Karpas-422 (cell line): ENCODE results near the gene CANT1. TPM values are rescaled to one million over a fixed set of nuclear protein-coding genes. Genes with fewer than 3 reads are reported as not detected.
A peak's percentile ranks its signal among the peaks of the same experiment; 100 is the strongest.

Experiments used
- DNase-seq: peaks from one replicate; pipeline ENCODE4 v3.0.0-alpha.2; 2015
- H2AFZ ChIP-seq: fragments of 200-600 bp; sonication (generic); 2 replicates; pipeline ENCODE4 v1.6.1; 2014; ENCODE audit warnings: antibody characterized with exemption, low read length, mixed read lengths
- H3K27ac ChIP-seq: fragments of 200-600 bp; sonication (generic); 2 replicates; pipeline ENCODE4 v1.5.1; 2014; ENCODE audit warnings: mild to moderate bottlenecking, low read length, moderate library complexity
- H3K27me3 ChIP-seq: fragments of 200-600 bp; sonication (generic); 2 replicates; pipeline ENCODE4 v1.6.1; 2014; ENCODE audit warnings: low read length, mixed read lengths
- H3K36me3 ChIP-seq: fragments of 200-600 bp; sonication (generic); 2 replicates; pipeline ENCODE4 v1.6.1; 2014; ENCODE audit warnings: low read length, mixed read lengths; ENCODE audit not compliant: insufficient read depth
- H3K4me1 ChIP-seq: fragments of 200-600 bp; sonication (generic); 2 replicates; pipeline ENCODE4 v1.6.1; 2014; ENCODE audit warnings: mild to moderate bottlenecking, low read length, mixed read lengths
- H3K4me2 ChIP-seq: fragments of 200-600 bp; sonication (generic); 2 replicates; pipeline ENCODE4 v1.6.1; 2014; ENCODE audit warnings: low read length, low read depth, mild to moderate bottlenecking; ENCODE audit not compliant: poor library complexity, severe bottlenecking
- H3K4me3 ChIP-seq: fragments of 200-600 bp; sonication (generic); 2 replicates; pipeline ENCODE4 v1.5.1; 2014; ENCODE audit warnings: mild to moderate bottlenecking, antibody characterized with exemption, low read length, mixed read lengths
- H3K79me2 ChIP-seq: fragments of 200-600 bp; sonication (generic); 2 replicates; pipeline ENCODE4 v1.6.1; 2014; ENCODE audit warnings: mild to moderate bottlenecking, low read length, mixed read lengths
- H3K9ac ChIP-seq: fragments of 200-600 bp; sonication (generic); 2 replicates; pipeline ENCODE4 v1.6.0; 2014; ENCODE audit warnings: low read length
- H3K9me2 ChIP-seq: fragments of 200-600 bp; sonication (generic), shearing (Covaris generic); replicated peaks from 2 replicates; pipeline ENCODE4 v1.6.0; 2014; ENCODE audit warnings: mild to moderate bottlenecking, low read length, moderate library complexity; ENCODE audit not compliant: insufficient read depth
- H3K9me3 ChIP-seq: fragments of 300-700, 200-600 bp; sonication (generic); 2 replicates; pipeline ENCODE4 v1.6.1; 2014; ENCODE audit warnings: low read length, mixed read lengths
- H4K20me1 ChIP-seq: fragments of 200-600 bp; sonication (generic); 2 replicates; pipeline ENCODE4 v1.6.1; 2014; ENCODE audit warnings: mild to moderate bottlenecking, antibody characterized with exemption, low read length, low read depth; ENCODE audit not compliant: insufficient read depth
- total RNA-seq: library from RNA; depleted of rRNA; stranded (reverse); fragments of >200 nt; shearing (Covaris generic); gene quantifications from 2 replicates; pipeline ENCODE4 v1.2.3, GENCODE V29; 2014; ENCODE audit warnings: low replicate concordance

The CANT1 gene
- total RNA-seq, 1 experiment from 2014 or later, result 22.7 TPM

DNA sequence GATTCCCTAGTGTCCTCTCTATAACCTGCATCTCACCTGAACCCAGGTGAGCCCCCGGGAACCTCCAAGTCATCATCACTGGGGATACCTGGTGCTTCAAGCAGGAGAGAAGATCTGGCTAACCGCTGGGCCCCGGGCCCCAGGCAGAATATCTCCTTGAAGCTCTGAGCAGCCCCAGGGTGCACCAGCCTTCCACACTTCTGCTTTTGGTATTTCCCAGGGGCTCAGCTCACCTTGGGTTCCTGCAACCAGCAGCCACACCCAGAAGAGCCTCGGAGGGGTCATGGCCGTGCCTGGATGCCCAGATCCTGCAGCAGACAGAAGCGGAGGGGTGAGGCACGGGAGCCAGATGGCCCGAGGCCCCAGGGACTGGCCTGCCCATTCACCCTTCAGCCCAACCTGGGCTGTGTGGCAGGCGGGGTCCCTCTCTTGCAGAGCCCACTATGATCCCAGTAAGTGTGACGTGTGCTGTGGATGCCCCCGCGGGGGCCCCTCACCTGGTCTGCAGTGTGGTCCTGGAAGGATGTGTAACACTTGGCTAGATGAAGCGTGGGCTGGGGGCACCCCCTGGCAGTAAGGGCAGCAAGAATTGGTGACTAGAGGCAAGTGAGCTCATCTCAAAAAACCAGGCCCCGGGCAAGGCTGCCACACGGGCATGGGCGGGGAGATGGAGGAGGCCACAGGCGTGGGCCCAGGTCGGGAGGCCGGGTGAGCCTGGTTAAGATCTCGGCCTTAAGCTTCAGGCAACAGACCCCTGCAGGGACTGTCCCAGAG is 32.5 kb downstream of the CANT1 start:
- H3K9me2 ChIP-seq, result no peaks in the 10 kb centered on the region
- peak overlapping the region; percentile 58 for H3K4me3 ChIP-seq
- H3K79me2 ChIP-seq, result no peaks in the 10 kb centered on the region
- peaks cover 41% of the 10 kb centered on the region for H3K4me1 ChIP-seq
- peak overlapping the region; percentile 71 for H3K9ac ChIP-seq
- H4K20me1 ChIP-seq, result 0 out of 2 replicates have a peak, but pooled peaks cover 2% of the 10 kb centered on the region
- H3K4me2 ChIP-seq, result peak overlapping the region; percentile 79
- no peaks in the 10 kb centered on the region for H3K9me3 ChIP-seq
- no peaks in the 10 kb centered on the region for H3K36me3 ChIP-seq
- peak; percentile 92 for DNase-seq
- no peak overlapping the region; the same call in 1 of the 2 replicates for H2AFZ ChIP-seq
- H3K27me3 ChIP-seq, result no peaks in the 10 kb centered on the region
- peak overlapping the region; percentile 90 for H3K27ac ChIP-seq

DNA sequence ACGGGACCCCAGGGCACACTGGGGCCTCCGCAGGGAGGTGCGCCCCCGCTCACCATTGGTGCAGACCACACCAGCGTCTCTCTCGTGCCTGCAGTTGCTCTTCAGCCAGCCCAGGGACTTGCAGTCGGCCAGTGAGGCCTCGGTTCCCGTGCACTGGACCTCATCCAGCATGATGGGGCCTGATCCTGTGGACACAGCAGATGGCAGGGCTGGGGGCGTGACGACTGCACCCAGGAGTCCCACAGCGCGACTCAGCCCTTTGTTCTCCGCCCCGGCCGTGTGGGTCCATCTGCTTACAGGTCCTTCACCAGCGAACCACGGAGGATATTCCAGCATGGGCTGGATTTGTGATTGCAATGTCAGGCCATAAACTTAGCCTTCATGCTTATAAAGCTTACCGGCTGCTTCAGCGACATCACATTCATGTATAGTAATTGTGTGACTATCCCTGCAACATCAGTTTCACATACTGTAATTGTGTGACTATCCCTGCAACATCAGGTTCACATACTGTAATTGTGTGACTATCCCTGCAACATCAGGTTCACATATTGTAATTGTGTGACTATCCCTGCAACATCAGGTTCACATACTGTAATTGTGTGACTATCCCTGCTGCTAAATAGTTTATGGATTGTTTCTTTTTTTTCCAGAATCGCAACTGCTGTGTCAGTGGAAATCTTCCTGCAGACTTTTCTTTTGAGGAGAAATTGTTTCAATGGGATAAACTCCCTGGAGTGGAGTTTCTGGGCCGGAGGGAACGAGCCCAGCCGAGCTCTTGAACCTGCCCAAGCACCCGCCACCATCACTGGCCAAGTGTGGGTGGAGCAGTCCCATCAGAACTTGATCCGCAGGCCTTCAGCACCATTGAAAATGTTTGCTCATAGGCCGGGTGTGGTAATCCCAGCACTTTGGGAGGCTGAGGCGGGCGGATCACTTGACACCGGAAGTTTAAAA is 34.7 kb downstream of the CANT1 start:
- Histone ChIP-seq H3K36me3 (no peaks in the 10 kb centered on the region), H3K4me1 (peaks cover 41% of the 10 kb centered on the region), H2AFZ (peak overlapping the region; percentile 85), H3K4me3 (peak overlapping the region; percentile 58; the same call in 1 of the 2 replicates), H3K79me2 (no peaks in the 10 kb centered on the region), H3K9me2 (no peaks in the 10 kb centered on the region), H3K9me3 (no peaks in the 10 kb centered on the region), H4K20me1 (peaks cover 6% of the 10 kb centered on the region; the same call in 1 of the 2 replicates), H3K9ac (peak overlapping the region; percentile 68), H3K4me2 (peak overlapping the region; percentile 79), H3K27me3 (no peaks in the 10 kb centered on the region), H3K27ac (peak overlapping the region; percentile 90)
- peak; percentile 84 for DNase-seq

DNA sequence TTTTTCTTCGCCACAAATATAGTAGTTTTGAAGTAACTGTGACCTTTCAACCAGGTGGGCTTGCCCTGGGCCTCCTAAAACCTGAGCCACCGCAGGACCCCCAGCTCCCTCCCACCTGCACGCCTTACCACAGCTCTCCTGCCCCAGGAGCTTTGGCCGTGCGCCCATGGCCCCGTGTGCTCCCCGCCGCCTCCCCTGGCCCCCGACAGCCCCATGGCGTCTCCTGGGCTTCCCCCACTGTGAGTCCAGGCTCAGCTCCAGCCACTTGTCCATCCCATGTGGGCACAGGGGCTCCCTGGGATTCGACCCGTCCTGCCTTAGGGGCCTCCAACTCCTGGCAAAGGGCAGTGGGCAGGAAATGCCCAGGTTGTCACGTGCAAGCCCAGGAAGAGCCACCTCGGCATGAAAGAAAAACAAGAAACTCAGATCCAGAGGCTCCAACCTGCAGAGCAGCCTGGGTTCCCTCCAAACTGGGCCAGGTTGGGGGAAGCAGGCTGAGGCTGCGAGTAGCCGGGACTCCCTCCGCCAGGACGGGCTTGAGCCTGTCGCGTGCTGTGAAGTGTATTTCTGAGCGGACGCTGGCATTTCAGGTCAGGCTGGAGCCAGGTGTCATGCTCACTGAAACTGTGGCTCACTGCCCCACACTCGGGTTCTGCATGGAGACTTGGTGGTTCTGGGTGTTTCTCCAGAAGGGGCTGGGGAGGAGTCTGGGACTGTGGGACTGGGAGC is 35.6 kb downstream of the CANT1 start:
- H3K9ac ChIP-seq, result no peak overlapping the region
- H3K79me2 ChIP-seq, result no peaks in the 10 kb centered on the region
- no peak overlapping the region for H2AFZ ChIP-seq
- H4K20me1 ChIP-seq, result peaks cover 6% of the 10 kb centered on the region; the same call in 1 of the 2 replicates
- H3K4me2 ChIP-seq, result no peak overlapping the region
- no peaks in the 10 kb centered on the region for H3K36me3 ChIP-seq
- H3K27ac ChIP-seq, result no peak overlapping the region
- H3K4me3 ChIP-seq, result no peak overlapping the region
- H3K9me2 ChIP-seq, result no peaks in the 10 kb centered on the region
- peaks cover 38% of the 10 kb centered on the region for H3K4me1 ChIP-seq
- H3K27me3 ChIP-seq, result no peaks in the 10 kb centered on the region
- no peaks in the 10 kb centered on the region for H3K9me3 ChIP-seq
- DNase-seq, result no peak

DNA sequence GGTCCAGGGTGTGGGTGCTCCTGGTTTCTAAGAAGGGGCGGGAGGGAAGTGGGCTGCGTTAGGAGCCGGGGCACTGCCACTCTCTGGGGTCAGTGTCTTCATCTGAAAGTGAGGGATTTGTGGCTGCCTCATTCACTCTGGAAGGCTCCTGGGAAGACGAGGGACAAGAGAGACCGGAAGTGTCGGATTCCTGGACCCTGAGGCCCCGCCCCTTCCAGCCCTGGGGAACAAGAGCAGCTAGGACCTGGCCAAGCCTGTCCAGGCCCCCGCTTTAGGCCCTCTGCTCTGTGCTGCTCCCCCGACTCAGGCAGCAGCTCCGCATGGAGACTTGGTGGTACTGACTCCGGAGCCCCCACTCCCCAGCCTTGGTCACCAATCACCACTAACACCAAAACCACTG is 36.4 kb downstream of the CANT1 start:
- no peaks in the 10 kb centered on the region for H3K36me3 ChIP-seq
- H3K4me2 ChIP-seq, result no peak overlapping the region
- no peaks in the 10 kb centered on the region for H3K9me2 ChIP-seq
- no peak overlapping the region for H3K9ac ChIP-seq
- no peak for DNase-seq
- no peaks in the 10 kb centered on the region for H3K27me3 ChIP-seq
- no peaks in the 10 kb centered on the region for H3K79me2 ChIP-seq
- H4K20me1 ChIP-seq, result peaks cover 6% of the 10 kb centered on the region; the same call in 1 of the 2 replicates
- no peaks in the 10 kb centered on the region for H3K9me3 ChIP-seq
- H3K4me3 ChIP-seq, result no peak overlapping the region
- H3K4me1 ChIP-seq, result peaks cover 36% of the 10 kb centered on the region
- no peak overlapping the region for H3K27ac ChIP-seq
- H2AFZ ChIP-seq, result no peak overlapping the region

DNA sequence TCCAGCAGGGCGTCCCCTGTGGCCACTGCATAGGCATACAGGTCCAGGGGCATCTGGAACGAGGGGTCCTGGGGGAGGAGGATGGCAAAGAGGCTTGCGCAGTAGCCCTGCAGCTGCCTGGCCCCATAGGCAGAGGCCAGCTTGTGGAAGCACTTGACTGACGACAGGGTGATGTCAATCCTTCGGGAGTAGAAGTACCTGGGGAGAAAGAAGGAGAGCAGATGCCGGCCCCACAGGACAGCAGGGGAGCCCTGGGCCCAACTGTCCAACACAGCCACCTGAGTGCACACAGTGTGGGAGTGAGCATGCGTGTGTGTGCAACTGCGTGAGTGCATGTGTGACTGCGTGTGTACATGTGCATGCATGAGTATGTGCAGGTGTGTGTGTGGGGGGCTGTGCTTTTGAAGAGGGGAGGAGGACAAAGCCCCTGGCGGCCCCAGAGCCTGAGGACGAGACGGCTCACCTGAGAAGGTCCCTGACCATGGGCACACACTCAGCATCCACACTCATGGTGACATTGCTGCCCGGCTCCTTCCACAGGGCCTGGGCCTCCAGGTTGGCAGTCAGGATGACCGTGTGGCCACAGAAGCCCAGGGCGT is 37.0 kb downstream of the CANT1 start:
- Histone ChIP-seq H3K9me2 (no peaks in the 10 kb centered on the region), H3K4me2 (no peak overlapping the region), H3K4me1 (peaks cover 30% of the 10 kb centered on the region), H4K20me1 (peaks cover 6% of the 10 kb centered on the region; the same call in 1 of the 2 replicates), H2AFZ (no peak overlapping the region), H3K27me3 (no peaks in the 10 kb centered on the region), H3K9ac (no peak overlapping the region), H3K9me3 (no peaks in the 10 kb centered on the region), H3K36me3 (no peaks in the 10 kb centered on the region), H3K79me2 (no peaks in the 10 kb centered on the region), H3K27ac (no peak overlapping the region), H3K4me3 (no peak overlapping the region)
- no peak for DNase-seq

DNA sequence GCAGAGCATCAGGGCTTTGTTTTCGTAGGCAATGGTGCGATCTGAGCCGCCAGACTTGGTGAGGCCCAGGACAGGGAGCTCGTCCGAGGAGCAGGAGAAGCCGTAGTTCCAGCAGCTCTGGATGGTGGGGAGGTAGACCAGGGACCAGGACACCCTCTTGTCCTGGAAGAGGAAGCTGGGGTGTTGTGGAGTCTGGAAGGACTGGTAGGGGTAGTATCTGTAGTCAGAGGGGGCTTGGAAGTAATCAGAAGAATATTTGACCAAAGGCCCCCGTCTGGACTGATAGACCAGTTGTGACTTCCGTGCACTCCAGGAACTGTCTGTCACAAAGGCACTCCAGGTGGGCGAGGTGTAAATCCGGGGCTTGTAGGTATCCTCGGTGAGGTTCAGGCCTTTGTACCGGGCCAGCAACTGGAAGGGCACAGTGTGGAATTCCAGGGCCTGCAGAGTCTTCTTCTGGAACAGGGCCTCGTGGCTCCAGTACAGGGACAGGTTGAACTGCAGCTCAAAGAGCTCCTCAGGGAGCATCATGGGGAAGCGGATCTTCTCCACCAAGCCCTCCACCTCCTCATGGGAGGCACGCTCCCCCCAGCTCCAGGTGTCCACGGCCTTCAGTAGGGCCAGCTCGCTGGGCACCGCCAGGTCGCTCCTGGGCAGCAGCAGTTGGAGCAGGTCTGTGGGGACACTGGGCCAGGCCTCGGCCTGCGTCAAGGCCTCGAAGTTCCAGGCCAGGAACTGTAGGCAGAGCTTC is 37.6 kb downstream of the CANT1 start:
- H3K9me3 ChIP-seq, result no peaks in the 10 kb centered on the region
- H3K27me3 ChIP-seq, result no peaks in the 10 kb centered on the region
- H3K27ac ChIP-seq, result no peak overlapping the region
- no peak overlapping the region for H3K4me3 ChIP-seq
- no peak overlapping the region for H2AFZ ChIP-seq
- H3K4me2 ChIP-seq, result no peak overlapping the region
- H3K36me3 ChIP-seq, result no peaks in the 10 kb centered on the region
- no peak for DNase-seq
- H4K20me1 ChIP-seq, result peaks cover 6% of the 10 kb centered on the region; the same call in 1 of the 2 replicates
- H3K9ac ChIP-seq, result no peak overlapping the region
- H3K4me1 ChIP-seq, result peaks cover 23% of the 10 kb centered on the region
- H3K9me2 ChIP-seq, result no peaks in the 10 kb centered on the region
- no peaks in the 10 kb centered on the region for H3K79me2 ChIP-seq
